ENCODE measurements around the gene UQCRQ.

UQCRQ gene

GRCh38 chr5:132870801-132871200 is 4.4 kb downstream of the UQCRQ start:
- no peak for DNase-seq (ENCODE audit: low read depth in 2 of 2)

GRCh38 chr5:132871459-132872284 is 5.2 kb downstream of the UQCRQ start:
- no peak for DNase-seq (ENCODE audit: low read depth in 2 of 2)

GRCh38 chr5:132872788-132873118 is 6.3 kb downstream of the UQCRQ start:
- DNase-seq (ENCODE audit: low read depth in 2 of 2): no peak

GRCh38 chr5:132873119-132873929 is 6.9 kb downstream of the UQCRQ start, which contains the start of gene LEAP2:
TSS of gene LEAP2 (plus strand) at chr5:132873668. CDS start at chr5:132873695, 27 bp downstream.
- DNase-seq (ENCODE audit: low read depth in 2 of 2): no peak

- no peak for DNase-seq (ENCODE audit: low read depth in 2 of 2)
Measured at GRCh38 chr5:132873930-132874271, 7.5 kb downstream of the UQCRQ start.

GRCh38 chr5:132876020-132876759 is 9.7 kb downstream of the UQCRQ start:
- no peak for DNase-seq (ENCODE audit: low read depth in 2 of 2)

GRCh38 chr5:132877466-132877865 is 11.0 kb downstream of the UQCRQ start:
- DNase-seq (ENCODE audit: low read depth in 2 of 2): no peak

- no peak for DNase-seq (ENCODE audit: low read depth in 2 of 2)
Measured at GRCh38 chr5:132877938-132878337, 11.5 kb downstream of the UQCRQ start.

- DNase-seq (ENCODE audit: low read depth in 2 of 2): no peak
Measured at GRCh38 chr5:132883261-132883834, 16.9 kb downstream of the UQCRQ start.

- DNase-seq (ENCODE audit: low read depth in 2 of 2): no peak
Measured at GRCh38 chr5:132884548-132884947, 18.1 kb downstream of the UQCRQ start.

- no peak for DNase-seq (ENCODE audit: low read depth in 2 of 2)
Measured at GRCh38 chr5:132886064-132886823, 19.8 kb downstream of the UQCRQ start.

GRCh38 chr5:132887283-132887682 is 20.8 kb downstream of the UQCRQ start:
- DNase-seq (ENCODE audit: low read depth in 2 of 2): no peak

- no peak for DNase-seq (ENCODE audit: low read depth in 2 of 2)
Measured at GRCh38 chr5:132889501-132889900, 23.1 kb downstream of the UQCRQ start.

GRCh38 chr5:132890817-132891216 is 24.4 kb downstream of the UQCRQ start:
- DNase-seq (ENCODE audit: low read depth in 2 of 2): no peak

GRCh38 chr5:132895719-132896305 is 29.4 kb downstream of the UQCRQ start:
- DNase-seq (ENCODE audit: low read depth in 2 of 2): no peak

- no peak for DNase-seq (ENCODE audit: low read depth in 2 of 2)
Measured at GRCh38 chr5:132896685-132897084, 30.2 kb downstream of the UQCRQ start.

- no peak for DNase-seq (ENCODE audit: low read depth in 2 of 2)
Measured at GRCh38 chr5:132898094-132898493, 31.7 kb downstream of the UQCRQ start.

GRCh38 chr5:132901036-132901435 is 34.6 kb downstream of the UQCRQ start:
- no peak for DNase-seq (ENCODE audit: low read depth in 2 of 2)

GRCh38 chr5:132901730-132902129 is 35.3 kb downstream of the UQCRQ start:
- no peak for DNase-seq (ENCODE audit: low read depth in 2 of 2)

- no peak for DNase-seq (ENCODE audit: low read depth in 2 of 2)
Measured at GRCh38 chr5:132905938-132906337, 39.5 kb downstream of the UQCRQ start.

- no peak for DNase-seq (ENCODE audit: low read depth in 2 of 2)
Measured at GRCh38 chr5:132907161-132907560, 40.7 kb downstream of the UQCRQ start.

Measured in stimulated activated CD8-positive, alpha-beta memory T cell treated with anti-CD3 and anti-CD28 coated beads, Interleukin-2, amount 100 ng/mL, for 48 hours (primary cell).